SU-DHL-6 (cell line): Measurements from ENCODE around the gene TBC1D10A.

ENCODE experiments used
- CTCF ChIP-seq: fragments of 200-600 bp; sonication (generic); IDR thresholded peaks from one replicate; pipeline ENCODE4 v1.5.1; 2017; ENCODE audit warnings: antibody characterized with exemption, mild to moderate bottlenecking, low read length, moderate library complexity; ENCODE audit not compliant: insufficient read depth, poor library complexity, severe bottlenecking
- EZH2phosphoT487 ChIP-seq: fragments of 200-600 bp; sonication (generic), shearing (Covaris generic); conservative IDR thresholded peaks from 2 replicates; pipeline ENCODE4 v1.6.1; 2018; ENCODE audit warnings: mild to moderate bottlenecking, antibody characterized with exemption, low read length, moderate library complexity, mixed read lengths

DNA sequence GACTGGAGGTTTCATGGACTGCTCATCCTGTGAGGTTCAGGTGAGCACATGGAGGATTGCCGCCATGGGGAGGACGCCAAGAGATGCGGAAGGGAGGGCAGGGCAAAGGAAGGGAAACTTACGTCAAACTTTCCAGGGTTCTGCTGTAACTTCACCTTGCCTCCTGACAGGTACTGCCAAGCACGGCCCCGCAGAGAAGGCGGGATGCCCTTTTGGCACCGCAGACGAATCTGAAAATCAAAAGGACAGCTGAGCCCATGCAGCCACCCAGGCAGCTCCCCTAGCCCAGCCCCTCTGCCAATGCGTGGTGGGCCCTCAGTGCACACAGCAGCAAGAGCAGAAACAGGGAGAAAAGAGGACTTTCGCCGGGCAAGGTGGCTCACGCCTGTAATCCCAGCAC is 27.4 kb downstream of the TBC1D10A start:
- no peak for TF ChIP-seq CTCF
- no peak for TF ChIP-seq EZH2phosphoT487
